ENCODE data around the gene ZBED5. TPM values are rescaled to one million over a fixed set of nuclear protein-coding genes. Genes with fewer than 3 reads are reported as not detected.

ZBED5 gene
- total and polyA plus RNA-seq, 4 donors: 18.0 to 57.9 (median 39.9) TPM

DNA sequence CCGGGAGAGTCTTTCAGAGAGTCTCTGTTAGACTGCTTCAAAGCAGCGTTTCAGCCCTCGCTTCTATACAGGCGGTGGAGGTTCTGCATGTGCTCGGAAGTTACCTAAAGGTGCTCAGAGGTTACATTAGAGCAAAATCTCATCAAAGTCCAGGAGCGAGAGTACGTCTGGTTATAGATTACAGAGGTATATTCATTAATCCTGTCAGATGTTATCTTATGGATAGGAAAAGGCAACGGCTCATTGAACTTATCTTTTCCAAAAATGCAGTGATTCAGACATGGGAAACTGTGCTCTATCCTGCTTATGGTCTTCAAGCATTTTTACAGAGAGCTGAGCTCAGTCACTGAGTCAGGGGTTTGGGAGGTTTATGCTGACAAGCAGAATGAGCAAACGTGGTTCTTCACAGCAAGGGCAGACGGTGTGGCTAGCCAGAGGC, 9.1 kb upstream of the ZBED5 start:
- Histone ChIP-seq H3K36me3 (ENCODE audit: control insufficient read depth in 4 of 4, insufficient read depth in 4 of 4, low read length in 4 of 4) (no peaks in the 10 kb centered on the region), H3K4me1 (ENCODE audit: control insufficient read depth in 5 of 5, insufficient read depth in 5 of 5, low read length in 5 of 5) (peaks cover 0 to 10% (median 0%) of the 10 kb centered on the region in 5 donors), H3K27ac (ENCODE audit: low read depth in 1 of 2, low read length in 1 of 2) (peak overlapping the region in 1 of 2 donors; percentile 30), H3K4me3 (no peak overlapping the region), H3K27me3 (ENCODE audit: control insufficient read depth in 3 of 3, insufficient read depth in 3 of 3, low read length in 2 of 3) (no peaks in the 10 kb centered on the region), H3K9me3 (ENCODE audit: control insufficient read depth in 4 of 4, insufficient read depth in 3 of 4, low read length in 3 of 4) (peaks cover 0 to 1% (median 0%) of the 10 kb centered on the region in 4 donors), H3K9ac (ENCODE audit: insufficient read depth in 1 of 2, low read length in 2 of 2) (no peak overlapping the region)
- ATAC-seq (ENCODE audit: insufficient read depth, low FRiP score) (peak; percentile 47), DNase-seq (no peak)
- WGBS, 2 donors: 87 to 94% methylated on average over 10 of the region's 10 CpGs
- TF ChIP-seq, protein P1, sequence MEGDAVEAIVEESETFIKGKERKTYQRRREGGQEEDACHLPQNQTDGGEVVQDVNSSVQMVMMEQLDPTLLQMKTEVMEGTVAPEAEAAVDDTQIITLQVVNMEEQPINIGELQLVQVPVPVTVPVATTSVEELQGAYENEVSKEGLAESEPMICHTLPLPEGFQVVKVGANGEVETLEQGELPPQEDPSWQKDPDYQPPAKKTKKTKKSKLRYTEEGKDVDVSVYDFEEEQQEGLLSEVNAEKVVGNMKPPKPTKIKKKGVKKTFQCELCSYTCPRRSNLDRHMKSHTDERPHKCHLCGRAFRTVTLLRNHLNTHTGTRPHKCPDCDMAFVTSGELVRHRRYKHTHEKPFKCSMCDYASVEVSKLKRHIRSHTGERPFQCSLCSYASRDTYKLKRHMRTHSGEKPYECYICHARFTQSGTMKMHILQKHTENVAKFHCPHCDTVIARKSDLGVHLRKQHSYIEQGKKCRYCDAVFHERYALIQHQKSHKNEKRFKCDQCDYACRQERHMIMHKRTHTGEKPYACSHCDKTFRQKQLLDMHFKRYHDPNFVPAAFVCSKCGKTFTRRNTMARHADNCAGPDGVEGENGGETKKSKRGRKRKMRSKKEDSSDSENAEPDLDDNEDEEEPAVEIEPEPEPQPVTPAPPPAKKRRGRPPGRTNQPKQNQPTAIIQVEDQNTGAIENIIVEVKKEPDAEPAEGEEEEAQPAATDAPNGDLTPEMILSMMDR (IDR thresholded peaks at IDR 0.05; ENCODE audit: control extremely low read depth, extremely low read depth): no peak

DNA sequence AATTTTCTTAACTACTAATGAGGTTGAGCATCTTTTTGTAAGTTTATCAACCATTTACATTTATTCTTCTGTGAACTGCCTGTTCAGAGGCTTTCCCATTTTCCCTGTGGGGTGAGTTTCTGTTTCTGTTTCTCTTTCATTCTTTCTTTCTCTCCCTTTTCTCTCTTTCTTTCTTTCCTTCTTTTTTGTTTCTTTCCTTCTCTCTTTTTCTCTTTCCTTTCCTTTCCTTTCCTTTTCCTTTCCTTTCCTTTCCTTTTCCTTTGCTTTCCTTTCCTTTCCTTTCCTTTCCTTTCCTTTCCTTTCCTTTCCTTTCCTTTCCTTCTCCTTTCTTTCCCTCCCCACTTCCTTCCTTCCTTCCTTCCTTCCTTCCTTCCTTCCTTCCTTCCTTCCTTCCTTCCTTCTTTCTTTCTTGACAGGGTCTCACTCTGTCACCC, 8.0 kb upstream of the ZBED5 start:
- Histone ChIP-seq H3K36me3 (ENCODE audit: control insufficient read depth in 4 of 4, insufficient read depth in 4 of 4, low read length in 4 of 4) (no peaks in the 10 kb centered on the region), H3K27ac (ENCODE audit: low read depth in 1 of 2, low read length in 1 of 2) (no peak overlapping the region), H3K27me3 (ENCODE audit: control insufficient read depth in 3 of 3, insufficient read depth in 3 of 3, low read length in 2 of 3) (no peaks in the 10 kb centered on the region), H3K4me3 (no peak overlapping the region), H3K9me3 (ENCODE audit: control insufficient read depth in 4 of 4, insufficient read depth in 3 of 4, low read length in 3 of 4) (no peaks in the 10 kb centered on the region), H3K9ac (ENCODE audit: insufficient read depth in 1 of 2, low read length in 2 of 2) (no peak overlapping the region), H3K4me1 (ENCODE audit: control insufficient read depth in 5 of 5, insufficient read depth in 5 of 5, low read length in 5 of 5) (peaks cover 0 to 10% (median 0%) of the 10 kb centered on the region in 5 donors)
- ATAC-seq (ENCODE audit: insufficient read depth, low FRiP score) (no peak), DNase-seq (no peak)
- TF ChIP-seq, protein P1 (IDR thresholded peaks at IDR 0.05; ENCODE audit: control extremely low read depth, extremely low read depth): no peak

DNA sequence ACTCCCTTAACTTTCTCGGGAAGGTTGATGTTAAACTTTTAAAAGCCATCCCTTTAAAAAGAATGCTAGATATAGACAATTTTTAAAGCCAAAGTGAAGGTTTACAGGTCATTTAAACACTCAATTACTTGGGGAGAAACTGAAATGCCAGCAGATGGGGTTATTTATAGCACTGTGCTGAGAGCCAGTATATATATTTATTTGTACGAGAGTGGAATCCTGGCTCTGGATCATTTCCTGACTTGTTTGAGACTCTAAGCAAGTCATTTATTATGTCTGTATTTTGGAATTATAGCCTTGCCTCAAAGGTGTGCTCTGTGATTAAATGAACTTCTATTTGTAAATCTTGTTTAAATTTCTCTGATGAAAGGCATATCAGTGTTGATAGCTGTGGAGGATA, 6.8 kb upstream of the ZBED5 start:
- TF ChIP-seq, protein P1 (IDR thresholded peaks at IDR 0.05; ENCODE audit: control extremely low read depth, extremely low read depth): no peak

DNA sequence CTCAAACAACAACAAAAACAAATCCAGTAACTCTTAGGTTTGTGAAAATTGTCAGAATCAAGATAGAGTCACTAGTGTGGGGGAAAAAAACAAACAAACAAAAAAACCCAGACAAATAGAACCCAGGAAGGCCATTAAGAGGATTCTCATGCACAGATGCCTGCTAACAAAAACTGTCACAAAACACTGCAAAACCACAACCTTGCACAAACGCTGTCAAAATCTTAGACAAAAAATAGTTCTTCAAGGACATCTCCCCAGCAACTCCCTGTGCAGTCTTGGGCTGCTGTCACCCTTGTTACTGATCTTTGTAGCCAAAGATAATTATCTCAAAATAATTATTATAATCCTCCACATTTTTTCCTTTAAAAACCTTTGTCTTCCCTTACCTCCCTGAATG, 4.6 kb upstream of the ZBED5 start:
- 29 to 60% methylated on average over 1 of the region's 1 CpG for whole genome bisulfite sequencing, 2 donors
- Histone ChIP-seq H3K27me3 (ENCODE audit: control insufficient read depth in 3 of 3, insufficient read depth in 3 of 3, low read length in 2 of 3) (no peaks in the 10 kb centered on the region), H3K9me3 (ENCODE audit: control insufficient read depth in 4 of 4, insufficient read depth in 3 of 4, low read length in 3 of 4) (no peaks in the 10 kb centered on the region), H3K9ac (ENCODE audit: insufficient read depth in 1 of 2, low read length in 2 of 2) (no peak overlapping the region), H3K4me3 (no peak overlapping the region), H3K36me3 (ENCODE audit: control insufficient read depth in 4 of 4, insufficient read depth in 4 of 4, low read length in 4 of 4) (peaks cover 0 to 3% (median 0%) of the 10 kb centered on the region in 4 donors), H3K27ac (ENCODE audit: low read depth in 1 of 2, low read length in 1 of 2) (peak overlapping the region in 1 of 2 donors; percentile 3), H3K4me1 (ENCODE audit: control insufficient read depth in 5 of 5, insufficient read depth in 5 of 5, low read length in 5 of 5) (peaks cover 0 to 10% (median 0%) of the 10 kb centered on the region in 5 donors)
- TF ChIP-seq, protein P1 (IDR thresholded peaks at IDR 0.05; ENCODE audit: control extremely low read depth, extremely low read depth): no peak
- DNase-seq (no peak), ATAC-seq (ENCODE audit: insufficient read depth, low FRiP score) (no peak)

More for the DNA sequence above, 6.8 kb upstream of the ZBED5 start:
- DNase-seq: peak in 1 of 3 donors; percentile 43
- no peaks in the 10 kb centered on the region for H3K36me3 ChIP-seq (ENCODE audit: control insufficient read depth in 4 of 4, insufficient read depth in 4 of 4, low read length in 4 of 4)
- peaks cover 0 to 10% (median 0%) of the 10 kb centered on the region in 5 donors for H3K4me1 ChIP-seq (ENCODE audit: control insufficient read depth in 5 of 5, insufficient read depth in 5 of 5, low read length in 5 of 5)
- ATAC-seq (ENCODE audit: insufficient read depth, low FRiP score): no peak
- peak overlapping the region in 1 of 2 donors; percentile 45 for H3K27ac ChIP-seq (ENCODE audit: low read depth in 1 of 2, low read length in 1 of 2)
- no peaks in the 10 kb centered on the region for H3K9me3 ChIP-seq (ENCODE audit: control insufficient read depth in 4 of 4, insufficient read depth in 3 of 4, low read length in 3 of 4)
- WGBS, 2 donors: 36 to 68% methylated on average over 2 of the region's 2 CpGs
- no peak overlapping the region for H3K4me3 ChIP-seq
- H3K27me3 ChIP-seq (ENCODE audit: control insufficient read depth in 3 of 3, insufficient read depth in 3 of 3, low read length in 2 of 3): no peaks in the 10 kb centered on the region
- no peak overlapping the region for H3K9ac ChIP-seq (ENCODE audit: insufficient read depth in 1 of 2, low read length in 2 of 2)
